Loucy (cell line): ENCODE measurements around the gene PYCR2.

ENCODE experiments used
- H2AFZ ChIP-seq: fragments of 200-600 bp; sonication (generic); 2 replicates; pipeline ENCODE4 v1.6.0; 2016; ENCODE audit warnings: antibody characterized with exemption, mild to moderate bottlenecking, low read length, moderate library complexity
- H3F3A ChIP-seq: fragments of 200-600 bp; 2 replicates; pipeline ENCODE4 v1.6.0; 2016; ENCODE audit warnings: antibody characterized with exemption, low read depth, mild to moderate bottlenecking
- H3K27me3 ChIP-seq: fragments of 200-600 bp; sonication (generic); 2 replicates; pipeline ENCODE4 v1.6.1; 2014; ENCODE audit warnings: low read length, mild to moderate bottlenecking; ENCODE audit not compliant: insufficient read depth, poor library complexity, severe bottlenecking
- H3K36me3 ChIP-seq: fragments of 200-600 bp; sonication (generic); 2 replicates; pipeline ENCODE4 v1.6.1; 2016; ENCODE audit warnings: low read length; ENCODE audit not compliant: insufficient read depth
- H3K4me1 ChIP-seq: fragments of 200-600 bp; sonication (generic); 2 replicates; pipeline ENCODE4 v1.5.1; 2014; ENCODE audit warnings: low read length, mild to moderate bottlenecking; ENCODE audit not compliant: insufficient read depth, poor library complexity, severe bottlenecking
- H3K4me2 ChIP-seq: fragments of 200-600 bp; sonication (generic); 2 replicates; pipeline ENCODE4 v1.6.0; 2014; ENCODE audit warnings: antibody characterized with exemption, low read length, low read depth, mild to moderate bottlenecking; ENCODE audit not compliant: poor library complexity, severe bottlenecking
- H3K4me3 ChIP-seq: fragments of 200-600 bp; sonication (generic); 2 replicates; pipeline ENCODE4 v1.5.1; 2014; ENCODE audit warnings: low read length, mild to moderate bottlenecking, mixed read lengths; ENCODE audit not compliant: poor library complexity, severe bottlenecking
- H3K79me2 ChIP-seq: fragments of 200-600 bp; sonication (generic); 2 replicates; pipeline ENCODE4 v1.6.1; 2014; ENCODE audit warnings: low read length; ENCODE audit not compliant: insufficient read depth
- H3K9ac ChIP-seq: fragments of 200-600 bp; sonication (generic); 2 replicates; pipeline ENCODE4 v1.6.0; 2014; ENCODE audit warnings: mild to moderate bottlenecking, low read depth, low read length, moderate library complexity; ENCODE audit not compliant: poor library complexity, severe bottlenecking
- H3K9me2 ChIP-seq: fragments of 200-600 bp; sonication (generic); replicated peaks from 2 replicates; pipeline ENCODE4 v1.6.1; 2016; ENCODE audit warnings: low read depth, low read length, mixed read lengths
- H3K9me3 ChIP-seq: fragments of 200-600 bp; sonication (generic); 2 replicates; pipeline ENCODE4 v1.6.1; 2014; ENCODE audit warnings: mild to moderate bottlenecking, antibody characterized with exemption, low read length, low read depth; ENCODE audit not compliant: insufficient read depth
- H4K20me1 ChIP-seq: fragments of 200-600 bp; sonication (generic); 2 replicates; pipeline ENCODE4 v1.6.0; 2014; ENCODE audit warnings: antibody characterized with exemption, low read length, mild to moderate bottlenecking; ENCODE audit not compliant: insufficient read depth, poor library complexity, severe bottlenecking
- EZH2phosphoT487 ChIP-seq: fragments of 200-600 bp; IDR thresholded peaks from 2 replicates; pipeline ENCODE4 v1.6.1; 2018; ENCODE audit warnings: antibody characterized with exemption, mild to moderate bottlenecking, moderate library complexity, borderline replicate concordance
- TF ChIP-seq, protein P1 (sequence below): fragments of 200-600 bp; sonication (generic); conservative IDR thresholded peaks from 2 replicates; pipeline ENCODE4 v1.5.1; 2014; ENCODE audit warnings: mild to moderate bottlenecking, antibody characterized with exemption, low read length

The PYCR2 gene

DNA sequence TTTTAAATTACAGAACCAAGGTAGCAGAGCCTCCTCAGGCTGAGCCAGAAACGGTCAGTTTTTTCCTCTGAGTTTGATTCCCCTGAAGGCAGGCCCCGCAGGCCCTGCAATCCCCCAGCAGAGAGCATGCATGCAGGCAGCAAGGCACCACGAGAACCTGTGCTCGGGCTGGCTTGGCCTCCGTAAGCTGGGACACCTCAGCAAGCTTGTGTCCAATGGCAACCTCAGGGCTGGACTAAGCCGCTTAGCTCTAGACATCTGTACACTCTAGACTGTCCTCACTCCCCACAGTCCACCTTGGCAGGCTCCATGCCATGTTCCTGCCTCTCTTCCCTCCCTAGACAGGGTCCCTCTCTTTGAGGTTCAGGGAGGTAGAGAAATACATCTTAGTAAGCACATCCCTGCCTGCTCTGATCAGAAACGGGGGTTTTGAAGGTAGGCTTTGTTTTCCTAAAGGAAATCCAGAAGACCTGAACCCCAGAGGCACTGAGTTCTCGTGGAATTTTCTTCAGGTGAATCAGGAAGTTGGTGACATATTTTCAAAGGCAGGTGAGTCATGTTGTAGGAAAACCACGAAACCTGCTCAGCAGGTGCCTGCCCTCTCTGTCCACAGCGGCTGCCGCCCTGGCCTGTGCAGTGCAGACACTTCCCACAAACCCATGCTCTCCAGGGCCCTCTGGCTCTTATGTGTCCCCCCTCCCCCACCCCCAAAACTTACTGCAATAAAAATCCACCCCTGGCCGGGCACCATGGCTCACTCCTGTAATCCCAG, 48.8 kb downstream of the PYCR2 start:
- Histone ChIP-seq H2AFZ (no peak overlapping the region), H3K9me3 (no peaks in the 10 kb centered on the region), H3K79me2 (peaks cover 34% of the 10 kb centered on the region), H3K9ac (no peak overlapping the region), H4K20me1 (peaks cover 9% of the 10 kb centered on the region), H3F3A (no peaks in the 10 kb centered on the region), H3K36me3 (peaks cover 10% of the 10 kb centered on the region; the same call in 1 of the 2 replicates), H3K4me1 (peaks cover 25% of the 10 kb centered on the region), H3K9me2 (no peaks in the 10 kb centered on the region), H3K4me2 (peak overlapping the region; percentile 9), H3K27me3 (no peaks in the 10 kb centered on the region), H3K4me3 (no peak overlapping the region)
- no peak for TF ChIP-seq EZH2phosphoT487
- TF ChIP-seq, protein P1, sequence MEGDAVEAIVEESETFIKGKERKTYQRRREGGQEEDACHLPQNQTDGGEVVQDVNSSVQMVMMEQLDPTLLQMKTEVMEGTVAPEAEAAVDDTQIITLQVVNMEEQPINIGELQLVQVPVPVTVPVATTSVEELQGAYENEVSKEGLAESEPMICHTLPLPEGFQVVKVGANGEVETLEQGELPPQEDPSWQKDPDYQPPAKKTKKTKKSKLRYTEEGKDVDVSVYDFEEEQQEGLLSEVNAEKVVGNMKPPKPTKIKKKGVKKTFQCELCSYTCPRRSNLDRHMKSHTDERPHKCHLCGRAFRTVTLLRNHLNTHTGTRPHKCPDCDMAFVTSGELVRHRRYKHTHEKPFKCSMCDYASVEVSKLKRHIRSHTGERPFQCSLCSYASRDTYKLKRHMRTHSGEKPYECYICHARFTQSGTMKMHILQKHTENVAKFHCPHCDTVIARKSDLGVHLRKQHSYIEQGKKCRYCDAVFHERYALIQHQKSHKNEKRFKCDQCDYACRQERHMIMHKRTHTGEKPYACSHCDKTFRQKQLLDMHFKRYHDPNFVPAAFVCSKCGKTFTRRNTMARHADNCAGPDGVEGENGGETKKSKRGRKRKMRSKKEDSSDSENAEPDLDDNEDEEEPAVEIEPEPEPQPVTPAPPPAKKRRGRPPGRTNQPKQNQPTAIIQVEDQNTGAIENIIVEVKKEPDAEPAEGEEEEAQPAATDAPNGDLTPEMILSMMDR: no peak

DNA sequence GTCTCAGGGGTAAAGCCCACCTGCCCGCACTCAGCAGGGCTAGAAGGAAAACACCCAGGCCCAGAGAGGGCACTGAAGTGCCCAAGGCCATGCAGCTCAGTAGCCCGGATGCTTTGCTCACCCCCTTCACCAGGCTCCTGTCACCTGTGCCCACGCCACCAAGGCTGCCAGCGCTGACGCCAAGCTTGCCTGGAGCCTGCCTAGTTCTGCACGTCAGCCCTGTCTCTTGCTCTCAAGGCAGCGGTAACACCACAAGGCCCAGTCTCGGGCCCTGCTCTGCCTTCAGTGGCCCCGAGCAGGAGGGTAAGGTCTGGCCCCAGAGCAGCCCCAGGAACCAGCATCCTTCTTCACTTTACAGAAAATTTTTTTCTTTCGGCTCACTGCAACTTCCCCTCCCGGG, 49.6 kb downstream of the PYCR2 start:
- H3K4me2 ChIP-seq: no peak overlapping the region
- H3K36me3 ChIP-seq: peaks cover 10% of the 10 kb centered on the region; the same call in 1 of the 2 replicates
- H3K4me1 ChIP-seq: peaks cover 18% of the 10 kb centered on the region
- H3K4me3 ChIP-seq: no peak overlapping the region
- H4K20me1 ChIP-seq: peaks cover 6% of the 10 kb centered on the region
- no peaks in the 10 kb centered on the region for H3K27me3 ChIP-seq
- no peak overlapping the region for H3K9ac ChIP-seq
- H3K79me2 ChIP-seq: peaks cover 26% of the 10 kb centered on the region
- TF ChIP-seq, protein P1: no peak
- TF ChIP-seq EZH2phosphoT487: no peak
- H2AFZ ChIP-seq: no peak overlapping the region
- no peaks in the 10 kb centered on the region for H3K9me2 ChIP-seq
- H3F3A ChIP-seq: no peaks in the 10 kb centered on the region
- H3K9me3 ChIP-seq: no peaks in the 10 kb centered on the region

DNA sequence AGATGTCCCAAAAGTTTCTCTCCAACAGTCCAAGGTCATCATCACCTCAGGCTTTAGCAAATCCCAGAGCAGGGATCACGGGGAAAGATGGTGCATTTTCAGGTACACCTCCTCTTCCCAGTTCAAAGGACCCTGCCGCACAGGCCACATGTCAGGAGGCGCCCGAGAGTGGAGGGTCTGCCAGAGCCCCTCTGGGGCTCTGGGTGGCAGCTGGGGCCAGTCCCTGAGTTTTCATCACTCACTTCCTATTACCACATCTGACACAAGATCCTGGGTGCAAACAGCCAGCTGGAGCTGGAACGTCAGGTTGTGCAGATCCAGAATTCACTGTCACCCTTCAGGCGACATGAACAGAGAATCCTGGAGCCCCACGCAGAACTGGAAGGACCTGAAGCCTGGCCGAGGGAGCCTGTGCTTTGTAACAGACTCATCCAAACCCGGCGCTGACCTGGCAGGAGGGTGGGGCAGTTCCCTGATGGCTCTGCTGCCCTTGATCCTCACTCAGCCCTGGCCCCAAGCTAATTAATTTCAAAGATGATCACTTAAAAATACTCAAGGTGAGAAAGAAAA, 50.7 kb downstream of the PYCR2 start:
- Histone ChIP-seq H3K9me3 (no peaks in the 10 kb centered on the region), H3K9me2 (no peaks in the 10 kb centered on the region), H3F3A (no peaks in the 10 kb centered on the region), H4K20me1 (no peaks in the 10 kb centered on the region), H2AFZ (no peak overlapping the region), H3K36me3 (peaks cover 10% of the 10 kb centered on the region; the same call in 1 of the 2 replicates), H3K4me3 (no peak overlapping the region), H3K4me1 (peaks cover 7% of the 10 kb centered on the region), H3K4me2 (no peak overlapping the region), H3K9ac (no peak overlapping the region), H3K79me2 (peaks cover 15% of the 10 kb centered on the region; the same call in 1 of the 2 replicates), H3K27me3 (no peaks in the 10 kb centered on the region)
- no peak for TF ChIP-seq EZH2phosphoT487
